ENCODE measurements around the gene ZNF587.

- TF ChIP-seq CTCF (conservative IDR thresholded peaks at IDR 0.05; ENCODE audit: low read depth, low read length): peak; percentile 33
- no peak for TF ChIP-seq EZH2 (IDR thresholded peaks at IDR 0.05; ENCODE audit: low read length, unreplicated experiment)
- TF ChIP-seq EZH2phosphoT487 (IDR thresholded peaks at IDR 0.05; ENCODE audit: borderline replicate concordance, low read length): no peak
Measured at GRCh38 chr19:57888560-57889231, 39.0 kb downstream of the ZNF587 start, which contains the start of gene ZNF814.
